Activated CD4-positive, alpha-beta T cell treated with anti-CD3 and anti-CD28 coated beads, Interleukin-2, amount 50 U/mL, for 1 hour (primary cell): Measurements from ENCODE around the gene TMEM247.
A peak's percentile ranks its signal among the peaks of the same experiment; 100 is the strongest.
"Not testable (repeated sequence)": the region's sequence is repeated elsewhere in the genome, so short reads cannot be mapped to it uniquely, and the experiment has no call there.

Experiments used
- DNase-seq: peaks from one replicate; pipeline ENCODE4 v3.0.0-alpha.2; 2020

TMEM247 gene

GRCh38 chr2:46459694-46460093 lies 19.7 kb upstream of the TMEM247 start:
- DNase-seq, result no peak

GRCh38 chr2:46460241-46460921 lies 19.0 kb upstream of the TMEM247 start:
- no peak for DNase-seq

GRCh38 chr2:46461011-46461674 lies 18.2 kb upstream of the TMEM247 start:
- peak; percentile 71 for DNase-seq

GRCh38 chr2:46461709-46462171 lies 17.6 kb upstream of the TMEM247 start:
- no peak for DNase-seq

- no peak for DNase-seq
Observed at GRCh38 chr2:46462936-46463335, 16.4 kb upstream of the TMEM247 start.

GRCh38 chr2:46469116-46469515 lies 10.2 kb upstream of the TMEM247 start:
- no peak for DNase-seq

- no peak for DNase-seq
Observed at GRCh38 chr2:46469700-46470099, 9.7 kb upstream of the TMEM247 start.

- no peak for DNase-seq
Observed at GRCh38 chr2:46470114-46470628, 9.2 kb upstream of the TMEM247 start.

- DNase-seq, result no peak
Observed at GRCh38 chr2:46471019-46471583, 8.3 kb upstream of the TMEM247 start.

GRCh38 chr2:46471697-46472096 lies 7.7 kb upstream of the TMEM247 start:
- no peak for DNase-seq

- DNase-seq, result not testable (repeated sequence)
Observed at GRCh38 chr2:46472165-46472564, 7.2 kb upstream of the TMEM247 start.

- DNase-seq, result not testable (repeated sequence)
Observed at GRCh38 chr2:46477462-46477861, 1.9 kb upstream of the TMEM247 start.

GRCh38 chr2:46477925-46478324 lies 1.4 kb upstream of the TMEM247 start:
- DNase-seq, result no peak

GRCh38 chr2:46480562-46480961 lies 1.2 kb downstream of the TMEM247 start:
- no peak for DNase-seq

GRCh38 chr2:46481198-46482193 lies 2.1 kb downstream of the TMEM247 start:
- no peak for DNase-seq

GRCh38 chr2:46482490-46482889 lies 3.1 kb downstream of the TMEM247 start:
- no peak for DNase-seq

GRCh38 chr2:46485002-46485401 lies 5.6 kb downstream of the TMEM247 start:
- no peak for DNase-seq

- no peak for DNase-seq
Observed at GRCh38 chr2:46486436-46486835, 7.1 kb downstream of the TMEM247 start.

- DNase-seq, result no peak
Observed at GRCh38 chr2:46487667-46488335, 8.4 kb downstream of the TMEM247 start.

- DNase-seq, result no peak
Observed at GRCh38 chr2:46488389-46488788, 9.0 kb downstream of the TMEM247 start.

- no peak for DNase-seq
Observed at GRCh38 chr2:46489423-46490174, 10.2 kb downstream of the TMEM247 start.
